ENCODE data around the gene AP1M2. TPM values are rescaled to one million over a fixed set of nuclear protein-coding genes. Genes with fewer than 3 reads are reported as not detected.
"Not testable (repeated sequence)": the region's sequence is repeated elsewhere in the genome, so short reads cannot be mapped to it uniquely, and the experiment has no call there.

Gene AP1M2
- total and polyA plus RNA-seq, 2 donors (not counting 3 experiments of a cell fraction or from before 2014, with no cell fraction given) = 0.19 TPM; not detected in 1

DNA sequence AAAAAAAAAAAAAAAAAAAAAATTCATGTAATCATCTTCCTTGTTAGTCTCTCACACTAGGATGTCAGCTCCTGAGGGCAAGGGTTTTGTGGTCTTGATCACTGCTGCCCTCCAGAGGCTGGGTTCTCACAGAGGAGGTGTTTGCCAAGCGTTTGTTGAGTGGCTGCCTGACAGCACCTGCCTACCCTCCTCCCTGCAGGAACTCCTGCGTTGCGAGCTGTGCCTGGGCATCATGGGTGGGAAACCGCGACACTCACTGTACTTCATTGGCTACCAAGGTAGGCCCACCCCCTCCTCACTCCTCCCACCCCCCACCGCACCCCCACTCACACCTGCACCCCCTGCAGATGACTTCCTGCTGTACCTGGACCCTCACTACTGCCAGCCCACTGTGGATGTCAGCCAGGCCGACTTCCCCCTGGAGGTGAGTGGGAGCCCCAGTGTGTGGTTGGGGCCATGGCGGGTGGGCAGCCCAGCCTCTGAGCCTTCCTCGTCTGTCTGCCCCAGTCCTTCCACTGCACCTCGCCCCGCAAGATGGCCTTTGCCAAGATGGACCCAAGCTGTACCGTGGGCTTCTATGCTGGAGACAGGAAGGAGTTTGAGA lies 35.3 kb downstream of the AP1M2 start:
- ChIA-PET POLR2A (interaction anchor here (0.5 kb wide), 1 partner anchor 334 kb away, joined by 4 read pairs; no protein-coding TSS in a partner anchor), CTCF (interaction anchor here (0.9 to 2.4 kb wide), 3 partner anchors 35 to 68 kb away, joined by 3 to 8 read pairs (median 8); partner anchors contain the start of gene S1PR5)
- no TSS peak for BruUV-seq (replicated peaks)
- Histone ChIP-seq H3K4me2 (ENCODE audit: insufficient read depth, low read length) (no peak overlapping the region), H3K9me3 (replicated peaks; ENCODE audit: control insufficient read depth, insufficient read depth, low read length) (no peaks in the 10 kb centered on the region), H3K27ac (ENCODE audit: insufficient read depth, low read depth, low read length) (no peak overlapping the region), H3K36me3 (ENCODE audit: control insufficient read depth in 2 of 2, extremely low read depth in 1 of 2, insufficient read depth in 2 of 2, low read length in 2 of 2) (peaks cover 7 to 42% of the 10 kb centered on the region in 2 experiments), H3K79me2 (ENCODE audit: control insufficient read depth, insufficient read depth, low read length) (no peaks in the 10 kb centered on the region), H3K9me1 (replicated peaks; ENCODE audit: control insufficient read depth, extremely low read depth, insufficient read depth, low read length) (no peaks in the 10 kb centered on the region), H3K4me3 (replicated peaks in 1 of 3; ENCODE audit: insufficient read depth in 1 of 3, low read depth in 1 of 3, low read length in 3 of 3) (no peak overlapping the region), H4K20me1 (replicated peaks; ENCODE audit: control insufficient read depth, extremely low read depth, insufficient read depth, low read length) (no peaks in the 10 kb centered on the region), H3K4me1 (ENCODE audit: control insufficient read depth, extremely low read depth, insufficient read depth, low read length) (no peaks in the 10 kb centered on the region), H3K9ac (replicated peaks; ENCODE audit: extremely low read depth, insufficient read depth, low read length) (no peak overlapping the region), H3K27me3 (ENCODE audit: control insufficient read depth in 2 of 2, insufficient read depth in 2 of 2, low read length in 2 of 2) (no peaks in the 10 kb centered on the region), H2AFZ (ENCODE audit: low read depth, low read length) (no peak overlapping the region)
- DNase-seq (ENCODE audit: low read depth, low spot score) = no peak
- no peak for TF ChIP-seq JUN (IDR thresholded peaks at IDR 0.05; ENCODE audit: borderline replicate concordance, insufficient read depth, insufficient read length, low read depth)
- TF ChIP-seq EZH2 (IDR thresholded peaks at IDR 0.05; ENCODE audit: borderline replicate concordance, low read depth, low read length, severe bottlenecking) = no peak
- TF ChIP-seq POLR2A (IDR thresholded peaks at IDR 0.05; ENCODE audit: low read depth, low read length) = no peak
- no peak for TF ChIP-seq POLR2AphosphoS5 (IDR thresholded peaks at IDR 0.05; ENCODE audit: insufficient read depth, low read depth, low read length)
- TF ChIP-seq, protein P1, sequence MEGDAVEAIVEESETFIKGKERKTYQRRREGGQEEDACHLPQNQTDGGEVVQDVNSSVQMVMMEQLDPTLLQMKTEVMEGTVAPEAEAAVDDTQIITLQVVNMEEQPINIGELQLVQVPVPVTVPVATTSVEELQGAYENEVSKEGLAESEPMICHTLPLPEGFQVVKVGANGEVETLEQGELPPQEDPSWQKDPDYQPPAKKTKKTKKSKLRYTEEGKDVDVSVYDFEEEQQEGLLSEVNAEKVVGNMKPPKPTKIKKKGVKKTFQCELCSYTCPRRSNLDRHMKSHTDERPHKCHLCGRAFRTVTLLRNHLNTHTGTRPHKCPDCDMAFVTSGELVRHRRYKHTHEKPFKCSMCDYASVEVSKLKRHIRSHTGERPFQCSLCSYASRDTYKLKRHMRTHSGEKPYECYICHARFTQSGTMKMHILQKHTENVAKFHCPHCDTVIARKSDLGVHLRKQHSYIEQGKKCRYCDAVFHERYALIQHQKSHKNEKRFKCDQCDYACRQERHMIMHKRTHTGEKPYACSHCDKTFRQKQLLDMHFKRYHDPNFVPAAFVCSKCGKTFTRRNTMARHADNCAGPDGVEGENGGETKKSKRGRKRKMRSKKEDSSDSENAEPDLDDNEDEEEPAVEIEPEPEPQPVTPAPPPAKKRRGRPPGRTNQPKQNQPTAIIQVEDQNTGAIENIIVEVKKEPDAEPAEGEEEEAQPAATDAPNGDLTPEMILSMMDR (IDR thresholded peaks at IDR 0.05; ENCODE audit: extremely low read depth in 1 of 2, insufficient read depth in 1 of 2, low read depth in 1 of 2, low read length in 2 of 2) = no peak
- TF ChIP-seq GATA2 (IDR thresholded peaks at IDR 0.05; ENCODE audit: insufficient read depth, insufficient read length, low read depth, low read length) = no peak
- TF ChIP-seq, protein P2, sequence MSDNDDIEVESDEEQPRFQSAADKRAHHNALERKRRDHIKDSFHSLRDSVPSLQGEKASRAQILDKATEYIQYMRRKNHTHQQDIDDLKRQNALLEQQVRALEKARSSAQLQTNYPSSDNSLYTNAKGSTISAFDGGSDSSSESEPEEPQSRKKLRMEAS (IDR thresholded peaks at IDR 0.05; ENCODE audit: insufficient read depth, insufficient read length) = no peak
- no peak for TF ChIP-seq MYC (IDR thresholded peaks at IDR 0.05; ENCODE audit: low read depth, low read length)
- no peak for TF ChIP-seq FOS (IDR thresholded peaks at IDR 0.05; ENCODE audit: borderline replicate concordance, insufficient read depth, low read length)
- no peak for FAIRE-seq
- dilution Hi-C loops (cut with MboI; ENCODE audit: extremely low pct_ligation_motif_present, low sequenced_read_pairs) (no loop called here), intact Hi-C loops (cut with micrococcal nuclease) (no loop called here)

DNA sequence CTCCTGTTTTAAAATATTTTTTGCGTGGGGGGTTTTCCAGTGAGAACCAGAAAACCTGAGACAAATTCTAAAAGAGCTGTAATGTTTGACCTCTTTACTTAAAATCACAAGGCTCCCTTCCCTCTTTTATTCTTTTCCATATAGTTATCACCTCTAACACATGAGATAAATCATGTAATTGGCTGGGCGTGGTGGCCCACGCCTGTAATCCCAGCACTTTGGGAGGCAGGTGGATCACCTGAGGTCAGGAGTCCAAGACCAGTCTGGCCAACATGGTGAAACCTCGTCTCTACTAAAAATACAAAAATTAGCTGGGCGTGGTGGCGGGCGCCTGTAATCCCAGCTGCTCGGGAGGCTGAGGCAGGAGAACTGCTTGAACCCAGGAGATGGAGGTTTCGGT lies 36.1 kb downstream of the AP1M2 start:
- H3K9me1 ChIP-seq (replicated peaks; ENCODE audit: control insufficient read depth, extremely low read depth, insufficient read depth, low read length); dilution Hi-C loops (cut with MboI; ENCODE audit: extremely low pct_ligation_motif_present, low sequenced_read_pairs); H3K27me3 ChIP-seq (ENCODE audit: control insufficient read depth in 2 of 2, insufficient read depth in 2 of 2, low read length in 2 of 2); H3K9ac ChIP-seq (replicated peaks; ENCODE audit: extremely low read depth, insufficient read depth, low read length); H2AFZ ChIP-seq (ENCODE audit: low read depth, low read length); H3K27ac ChIP-seq (ENCODE audit: insufficient read depth, low read depth, low read length); H3K4me3 ChIP-seq (replicated peaks in 1 of 3; ENCODE audit: insufficient read depth in 1 of 3, low read depth in 1 of 3, low read length in 3 of 3); intact Hi-C loops (cut with micrococcal nuclease); H3K9me3 ChIP-seq (replicated peaks; ENCODE audit: control insufficient read depth, insufficient read depth, low read length); BruUV-seq (replicated peaks); H3K4me1 ChIP-seq (ENCODE audit: control insufficient read depth, extremely low read depth, insufficient read depth, low read length); H3K79me2 ChIP-seq (ENCODE audit: control insufficient read depth, insufficient read depth, low read length); POLR2A ChIA-PET; FAIRE-seq; DNase-seq (ENCODE audit: low read depth, low spot score); H3K4me2 ChIP-seq (ENCODE audit: insufficient read depth, low read length); H4K20me1 ChIP-seq (replicated peaks; ENCODE audit: control insufficient read depth, extremely low read depth, insufficient read depth, low read length): not testable (repeated sequence)
- CTCF ChIA-PET = interaction anchor here (0.9 to 2.0 kb wide), 2 partner anchors 39 to 67 kb away, joined by 3 to 8 read pairs; no protein-coding TSS in a partner anchor
- peaks cover 7 to 41% of the 10 kb centered on the region in 2 experiments for H3K36me3 ChIP-seq (ENCODE audit: control insufficient read depth in 2 of 2, extremely low read depth in 1 of 2, insufficient read depth in 2 of 2, low read length in 2 of 2)

All from endothelial cell of umbilical vein (primary cell).